ENCODE measurements around the gene COMMD7.

- TF ChIP-seq POLR2AphosphoS5 (IDR thresholded peaks at IDR 0.05; ENCODE audit: low read depth, low read length) (no peak), TAF1 (IDR thresholded peaks at IDR 0.05; ENCODE audit: low read depth, low read length) (no peak), SPI1 (IDR thresholded peaks at IDR 0.05; ENCODE audit: low read depth, low read length) (no peak)
Measured at GRCh38 chr20:32678948-32679347, 64.3 kb downstream of the COMMD7 start.

All from GM12891 (cell line).